NCI-H2196 treated with DMSO at 0.1 percent for 48 hours (cell line): ENCODE data around the gene NAV2.
A peak's percentile ranks its signal among the peaks of the same experiment; 100 is the strongest.

Experiments used
- DNase-seq: peaks from one replicate; lab custom pipeline; 2025; ENCODE audit not compliant: unreplicated experiment; lab: John Stamatoyannopoulos, UW

Gene NAV2

DNA sequence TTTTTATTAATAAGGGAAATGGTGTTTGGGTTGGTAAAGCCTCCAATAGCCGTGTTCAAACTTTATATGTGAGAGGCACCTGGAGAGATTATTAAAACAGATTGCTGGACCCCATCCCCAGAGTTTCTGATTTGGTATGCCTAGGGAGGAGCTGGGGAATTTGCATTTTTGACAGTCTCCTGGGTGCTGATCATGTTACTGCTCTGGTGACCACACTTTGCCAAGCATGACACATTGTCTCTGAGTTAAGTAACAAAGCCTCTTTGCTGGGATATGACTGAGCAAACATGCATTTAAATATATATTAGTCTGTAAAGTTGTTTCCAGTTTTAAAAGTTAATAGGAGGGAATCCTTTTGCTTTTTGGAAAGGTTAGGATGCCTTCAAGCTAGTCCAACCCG lies 140.4 kb downstream of the NAV2 start:
- no peak for DNase-seq

DNA sequence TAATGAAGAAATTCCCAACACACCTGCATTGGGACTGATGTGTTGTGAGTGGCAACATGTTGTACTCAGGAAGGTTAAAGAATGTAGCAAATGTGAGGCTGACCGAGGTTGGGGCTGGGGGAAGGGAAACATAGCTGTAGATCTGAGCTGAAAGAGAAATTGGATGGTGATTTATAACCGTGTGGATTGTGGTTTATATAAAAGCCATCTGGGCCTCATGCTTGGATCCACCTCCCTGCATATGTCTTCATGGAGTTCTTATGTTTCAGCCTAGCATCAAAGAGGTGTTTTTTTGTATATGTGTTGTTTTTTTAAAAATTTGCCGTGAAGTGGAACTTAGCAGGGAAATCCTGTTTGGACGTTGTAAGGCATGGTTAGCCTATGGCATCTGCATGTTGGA lies 141.3 kb downstream of the NAV2 start:
- DNase-seq: no peak

DNA sequence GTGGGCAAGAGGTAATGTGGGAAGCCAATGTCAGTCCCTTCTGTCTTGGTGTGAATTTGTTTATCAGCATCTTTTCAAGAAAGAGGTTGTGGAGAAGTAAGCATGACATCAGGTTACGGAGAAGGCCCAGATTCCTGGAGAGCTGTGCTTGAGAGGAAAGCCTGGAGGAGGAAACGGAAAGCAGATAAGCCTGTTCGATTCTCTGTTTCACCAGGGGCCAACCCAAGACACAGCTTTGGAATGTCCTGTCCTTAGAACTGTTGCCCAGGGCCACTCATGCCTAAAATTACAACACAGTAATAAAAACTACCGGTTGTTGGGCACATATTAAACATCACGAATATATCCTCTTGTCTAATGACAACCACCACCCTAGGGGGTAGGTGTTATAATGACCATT lies 148.5 kb downstream of the NAV2 start:
- no peak for DNase-seq

DNA sequence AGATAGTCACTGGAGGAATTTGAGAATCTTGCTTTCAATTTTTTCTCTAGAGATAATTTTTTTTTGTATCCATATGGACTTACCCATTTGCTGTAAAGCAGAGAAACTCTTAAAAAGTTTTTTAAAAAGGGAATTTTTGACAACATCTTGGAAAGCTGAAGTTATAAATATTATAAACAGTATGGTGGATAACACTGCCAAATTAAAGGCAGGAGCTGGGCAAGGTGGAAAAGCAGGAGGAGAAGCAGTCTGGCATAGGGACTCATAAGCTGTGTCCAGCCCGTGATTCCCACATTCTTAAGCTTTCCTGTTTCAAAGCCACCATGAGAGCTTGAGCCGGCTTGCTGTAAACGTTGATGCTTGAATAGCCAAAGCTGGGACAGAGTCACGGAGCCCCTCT lies 149.5 kb downstream of the NAV2 start:
- no peak for DNase-seq

DNA sequence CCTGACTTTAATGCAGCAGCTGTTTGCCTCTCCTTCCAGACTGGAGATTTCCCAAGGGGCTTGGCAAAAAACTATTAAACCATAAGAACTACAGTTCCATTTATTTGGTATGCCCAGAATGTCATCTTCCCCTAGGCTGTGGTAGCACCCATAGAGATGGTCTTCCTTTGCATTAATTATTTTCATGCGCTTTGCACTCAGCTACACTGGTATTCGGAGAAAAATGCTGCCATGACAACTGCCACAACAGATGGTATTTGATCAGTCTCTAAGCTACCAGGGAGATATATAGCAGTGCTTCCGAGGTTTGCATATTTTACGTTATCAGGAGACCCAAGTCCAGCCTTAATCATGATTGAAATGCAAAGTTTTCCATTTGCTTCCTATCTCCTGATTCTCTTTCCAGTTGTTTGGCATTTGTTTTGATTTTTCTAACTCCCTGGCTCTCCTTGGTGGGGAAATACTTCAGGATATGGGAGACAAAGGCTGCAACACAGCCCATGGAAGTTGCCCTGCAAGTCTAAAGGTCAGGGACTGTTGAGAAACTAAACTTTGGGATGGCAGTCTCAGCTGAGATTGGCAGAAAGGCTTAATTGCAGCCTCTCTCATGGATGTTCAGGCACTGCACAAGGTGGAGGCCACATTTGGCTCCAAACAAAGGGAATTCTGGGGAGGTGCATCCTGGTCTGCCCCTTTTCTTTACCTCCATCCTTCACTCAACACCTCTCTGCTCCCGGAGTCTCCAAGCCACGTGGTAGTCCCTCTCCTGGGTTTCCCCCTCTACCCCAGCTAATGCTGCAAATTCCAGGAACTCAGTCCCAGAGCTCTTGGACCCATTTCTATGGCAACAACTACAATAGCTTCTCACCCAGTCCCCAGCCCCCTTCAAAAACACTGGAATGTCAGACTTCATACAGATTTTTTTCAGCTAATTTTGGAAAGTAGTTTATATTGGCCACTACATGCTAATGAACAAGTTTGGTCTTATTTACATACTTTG lies 151.8 kb downstream of the NAV2 start:
- DNase-seq: no peak

DNA sequence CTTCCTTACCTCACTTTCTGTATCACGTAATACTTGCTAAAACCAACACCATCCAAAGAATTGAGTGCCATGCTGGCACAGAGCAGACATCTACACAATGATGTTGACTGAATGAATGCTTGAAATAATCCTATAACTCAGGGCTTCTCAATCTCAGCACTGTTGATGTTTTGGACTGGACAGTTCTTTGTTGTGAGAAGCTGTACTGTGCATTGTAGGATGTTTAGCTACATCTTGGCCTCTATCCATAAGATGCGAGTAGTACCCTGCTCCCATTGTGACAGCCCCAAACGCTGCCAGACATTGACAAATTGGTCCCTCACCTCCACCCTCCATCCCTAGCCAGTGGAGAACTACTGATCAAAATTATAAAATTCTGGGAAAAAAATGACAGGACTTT lies 153.4 kb downstream of the NAV2 start:
- no peak for DNase-seq

DNA sequence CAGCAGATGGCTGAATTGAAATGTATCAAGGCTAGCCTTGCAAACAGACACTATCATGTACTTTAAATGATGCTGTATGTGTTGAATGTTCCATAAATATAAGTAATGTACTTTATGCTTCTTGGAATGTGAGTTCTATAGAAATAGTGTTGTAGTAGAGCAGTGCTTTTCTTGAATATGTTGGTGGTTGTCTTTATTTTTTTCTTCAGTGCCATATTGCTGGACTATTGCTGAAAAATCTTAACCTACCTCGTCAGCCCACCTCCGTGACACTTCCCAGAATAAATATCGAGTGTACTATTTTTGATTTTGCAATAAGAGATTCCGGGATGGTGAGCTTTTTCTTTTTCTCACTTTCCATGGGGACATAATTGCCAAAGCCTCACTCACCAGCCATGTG lies 153.9 kb downstream of the NAV2 start:
- DNase-seq: no peak

DNA sequence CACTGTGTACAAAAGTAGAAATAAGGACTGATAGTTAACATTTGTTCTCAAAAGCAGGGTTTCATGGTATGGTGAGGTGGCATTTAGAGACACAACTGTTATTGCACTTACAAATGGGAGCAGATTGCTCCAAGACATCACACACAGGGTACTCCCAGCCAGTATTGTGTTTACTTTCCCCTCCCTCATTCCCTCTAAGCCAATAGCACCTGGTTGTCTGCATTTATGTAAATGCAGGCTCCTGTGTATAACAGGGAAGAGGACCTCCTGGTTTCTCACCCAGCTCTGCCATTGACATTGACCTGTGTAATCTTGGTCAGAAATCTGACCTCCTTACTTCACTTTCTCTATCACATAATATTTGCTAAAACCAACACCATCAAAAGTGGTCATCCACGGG lies 154.4 kb downstream of the NAV2 start:
- peak; percentile 31 for DNase-seq

DNA sequence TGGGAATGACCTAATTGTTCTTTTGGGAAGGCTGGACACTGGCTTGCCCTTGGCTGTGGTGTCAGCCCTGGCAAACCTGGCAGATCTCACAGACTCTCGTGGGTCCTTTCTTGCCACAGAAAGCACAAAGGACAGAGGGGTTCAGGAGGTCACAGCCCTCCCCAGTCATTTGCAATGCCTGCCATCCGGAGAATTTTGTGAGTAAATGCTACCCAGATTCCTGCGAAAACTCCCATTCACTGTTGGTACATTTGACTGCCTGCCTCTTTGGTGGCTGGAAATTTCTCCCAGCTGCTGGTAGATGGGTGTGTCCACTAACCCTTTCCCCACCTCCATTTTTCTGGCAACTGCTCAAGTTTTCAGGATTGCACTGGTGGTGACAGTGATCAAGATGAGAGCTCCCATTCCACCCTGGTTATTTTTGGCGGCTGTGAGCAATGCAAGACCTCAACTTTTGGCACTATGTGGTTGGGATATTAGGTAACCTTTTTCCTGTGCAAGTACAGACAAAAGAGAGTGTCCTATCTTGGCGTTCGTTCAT lies 155.7 kb downstream of the NAV2 start:
- DNase-seq: peak; percentile 84

DNA sequence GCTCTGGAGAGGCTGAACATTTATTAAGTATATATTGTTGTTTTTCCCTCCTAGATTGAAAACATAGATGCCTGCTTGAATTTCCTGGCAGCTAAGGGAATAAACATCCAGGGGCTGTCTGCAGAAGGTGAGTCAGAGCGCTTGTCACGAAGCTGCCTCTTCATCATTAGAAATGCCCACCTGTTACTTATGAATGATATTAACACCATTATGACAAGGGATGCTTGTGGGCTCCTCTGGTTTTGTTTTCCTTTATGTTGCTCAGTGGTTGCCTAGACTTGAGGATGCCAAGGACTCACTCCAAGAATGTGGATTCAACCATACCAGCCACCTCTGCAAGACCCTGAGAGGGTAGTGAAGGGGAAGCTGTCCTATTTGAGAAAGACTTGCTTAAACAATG lies 156.2 kb downstream of the NAV2 start:
- DNase-seq: peak; percentile 82

DNA sequence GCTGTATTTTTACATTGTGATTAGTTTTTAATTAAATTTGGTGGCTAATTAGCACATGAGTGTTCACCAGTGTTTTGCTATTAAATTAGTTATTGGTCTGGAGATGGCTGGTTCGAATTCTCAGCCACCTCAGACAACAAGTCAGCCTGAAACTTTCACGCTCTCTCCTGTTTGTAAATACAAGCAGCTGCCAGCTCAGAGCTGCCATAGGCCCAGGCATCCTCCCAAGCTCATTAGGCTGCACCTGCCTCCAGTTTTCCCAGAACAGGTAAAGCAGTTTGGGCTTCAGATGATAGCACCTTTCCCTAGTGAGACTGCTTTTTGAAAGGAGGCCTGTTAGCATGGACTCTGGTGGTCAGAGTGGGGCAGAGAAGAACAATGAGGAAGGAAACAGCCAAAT lies 156.8 kb downstream of the NAV2 start:
- peak; percentile 47 for DNase-seq

DNA sequence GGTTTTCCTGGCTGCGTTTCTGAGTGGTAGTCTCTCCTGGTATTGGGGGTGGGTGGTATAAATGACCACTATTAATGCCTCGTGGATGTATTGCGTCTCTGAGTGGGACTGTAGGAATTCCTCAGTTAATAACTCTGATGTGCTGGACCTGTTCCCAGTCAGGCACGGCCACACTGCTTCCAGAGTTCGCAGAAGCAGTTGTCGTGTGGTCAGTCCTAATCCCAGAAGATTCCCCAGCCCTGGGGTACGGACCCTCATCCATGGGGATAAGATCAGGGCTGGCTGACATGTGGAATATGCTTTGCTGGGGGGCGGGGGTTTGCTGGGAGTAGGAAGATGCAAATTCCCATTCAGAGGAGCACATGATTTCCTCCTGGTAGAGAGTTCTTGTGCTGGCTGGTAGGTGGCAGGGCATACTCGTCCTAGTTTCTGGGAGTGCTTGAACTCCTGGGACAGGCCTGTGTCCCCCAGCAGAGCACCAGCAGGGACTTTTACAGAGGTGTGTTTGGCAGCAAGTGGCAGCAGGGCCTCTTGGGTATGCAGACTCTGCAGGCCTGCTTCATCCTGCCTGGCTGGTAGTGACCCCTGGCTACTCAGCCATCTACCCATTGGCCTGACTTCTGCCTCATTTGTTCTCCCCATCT lies 157.4 kb downstream of the NAV2 start:
- DNase-seq: no peak

DNA sequence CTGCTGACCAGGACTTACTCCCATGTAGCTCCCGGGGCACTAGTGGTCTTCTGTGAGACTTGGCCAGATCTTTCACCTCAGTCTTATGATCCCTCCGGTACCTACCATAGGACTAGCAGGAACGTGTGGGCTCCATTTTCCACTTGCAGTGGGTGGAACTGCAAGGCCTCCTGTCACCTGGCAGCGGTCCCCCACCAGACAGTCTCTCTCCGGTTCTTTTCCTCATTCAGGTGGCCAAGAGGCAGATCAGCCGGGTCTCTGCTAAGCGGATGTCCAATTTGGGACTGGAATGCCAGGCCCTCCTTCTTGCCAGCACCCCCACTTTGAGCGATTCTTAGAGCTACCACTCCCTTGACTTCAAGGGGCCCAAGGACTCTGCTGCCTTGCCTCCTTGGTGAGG lies 158.9 kb downstream of the NAV2 start:
- DNase-seq: no peak

DNA sequence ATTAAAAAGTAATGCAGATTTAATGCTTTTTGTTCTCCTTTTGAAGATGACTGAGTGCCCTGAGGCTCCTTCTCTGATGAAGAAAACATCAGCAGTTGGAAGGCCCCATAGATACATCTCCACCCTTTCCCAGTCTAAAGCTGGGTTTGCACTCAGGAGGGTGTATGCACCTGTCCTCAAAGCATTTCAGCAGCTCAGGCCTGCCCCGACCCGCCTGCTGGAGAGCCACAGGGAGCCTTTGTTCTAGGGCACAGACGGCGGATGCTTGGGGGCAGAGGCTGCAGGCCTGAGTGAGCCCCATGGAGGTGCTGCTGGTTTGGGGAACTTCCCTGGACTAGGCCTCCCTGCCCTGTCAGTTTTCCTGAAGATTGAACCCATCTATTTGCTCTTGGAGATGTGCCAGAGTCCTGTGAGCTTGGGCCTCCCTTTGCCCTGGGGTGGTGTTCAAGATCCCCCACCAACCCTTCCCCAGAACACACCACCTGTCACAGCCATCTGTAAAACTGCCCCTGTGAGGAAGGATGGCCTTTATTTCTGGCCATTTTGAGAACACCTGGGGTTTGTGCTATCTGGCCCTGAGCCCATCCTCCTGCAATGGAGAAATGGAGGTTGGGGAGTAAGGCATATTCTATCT lies 160.0 kb downstream of the NAV2 start:
- peak; percentile 76 for DNase-seq

DNA sequence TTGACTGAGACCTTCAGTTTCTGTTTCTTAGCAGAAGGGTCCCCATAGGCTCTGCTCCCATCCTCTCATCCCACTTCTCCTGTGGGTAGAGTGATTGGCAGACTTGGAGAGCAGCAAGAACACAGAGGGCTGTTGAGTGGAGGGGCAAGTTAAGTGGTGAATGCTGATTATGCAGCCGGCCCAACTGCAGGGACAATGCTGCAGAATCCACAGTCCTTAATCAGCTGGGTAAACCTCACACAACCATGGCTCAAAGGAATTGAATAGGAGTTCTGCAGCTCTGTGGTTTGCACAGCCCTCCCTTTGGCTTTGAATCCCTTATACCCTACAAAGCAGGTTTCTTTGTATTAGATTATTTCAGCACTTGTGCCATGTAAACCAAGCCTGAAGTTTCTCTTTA lies 161.1 kb downstream of the NAV2 start:
- peak; percentile 29 for DNase-seq

DNA sequence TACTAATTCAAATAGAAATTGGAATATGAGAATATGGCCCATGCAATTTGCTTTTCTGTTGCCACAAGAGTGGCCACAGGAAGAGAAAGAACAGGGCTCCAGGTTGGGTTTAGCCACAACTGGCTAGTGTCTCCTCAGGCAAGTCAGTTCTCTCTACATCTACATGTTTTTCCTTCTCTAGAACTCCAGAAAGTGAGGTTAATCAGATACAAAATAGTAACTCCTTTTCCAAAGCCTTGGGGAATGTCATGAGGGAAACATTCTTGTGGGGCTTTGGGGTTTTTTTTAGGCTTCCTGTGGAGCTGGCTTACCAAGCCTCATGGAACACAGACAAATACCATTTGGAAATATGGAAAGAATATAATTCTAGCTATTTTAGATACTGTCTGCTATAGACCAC lies 161.6 kb downstream of the NAV2 start:
- DNase-seq: no peak

DNA sequence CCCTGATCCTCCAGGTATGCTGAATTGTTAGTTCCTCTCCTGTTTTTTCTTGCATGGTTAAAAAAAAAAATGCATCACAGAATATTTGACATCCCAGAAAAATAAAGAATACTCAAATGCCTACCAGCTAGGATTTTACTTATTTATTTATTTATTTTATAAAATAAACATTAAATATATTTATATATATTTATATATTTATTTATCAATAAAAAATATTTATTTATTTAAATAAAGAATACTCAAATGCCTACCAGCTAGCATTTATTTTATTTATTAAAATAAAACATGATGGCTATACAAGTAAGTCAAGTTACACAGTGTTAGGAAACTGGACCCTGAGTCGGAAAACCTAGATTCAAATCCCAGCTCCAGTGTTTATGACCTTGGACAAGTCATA lies 164.1 kb downstream of the NAV2 start:
- no peak for DNase-seq

DNA sequence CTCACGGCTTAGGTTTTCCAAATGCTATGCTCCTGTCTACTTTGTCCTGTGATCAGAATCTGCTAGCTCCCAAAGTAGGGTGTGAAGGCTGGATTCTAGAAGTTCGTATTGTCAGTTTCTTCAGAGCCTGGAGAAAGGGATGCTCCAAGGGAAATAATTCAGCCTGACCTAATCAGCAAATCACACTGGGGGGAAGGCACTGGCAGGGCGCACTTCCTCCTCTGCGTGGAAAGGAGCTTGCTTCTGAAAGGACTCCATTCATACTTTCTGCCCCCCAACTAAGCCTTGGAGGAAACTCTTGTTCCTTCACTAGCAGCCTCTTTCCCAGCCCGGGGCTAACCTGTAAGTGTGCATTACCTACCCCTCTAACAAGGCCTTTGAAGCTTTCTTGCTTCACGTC lies 165.9 kb downstream of the NAV2 start:
- no peak for DNase-seq

DNA sequence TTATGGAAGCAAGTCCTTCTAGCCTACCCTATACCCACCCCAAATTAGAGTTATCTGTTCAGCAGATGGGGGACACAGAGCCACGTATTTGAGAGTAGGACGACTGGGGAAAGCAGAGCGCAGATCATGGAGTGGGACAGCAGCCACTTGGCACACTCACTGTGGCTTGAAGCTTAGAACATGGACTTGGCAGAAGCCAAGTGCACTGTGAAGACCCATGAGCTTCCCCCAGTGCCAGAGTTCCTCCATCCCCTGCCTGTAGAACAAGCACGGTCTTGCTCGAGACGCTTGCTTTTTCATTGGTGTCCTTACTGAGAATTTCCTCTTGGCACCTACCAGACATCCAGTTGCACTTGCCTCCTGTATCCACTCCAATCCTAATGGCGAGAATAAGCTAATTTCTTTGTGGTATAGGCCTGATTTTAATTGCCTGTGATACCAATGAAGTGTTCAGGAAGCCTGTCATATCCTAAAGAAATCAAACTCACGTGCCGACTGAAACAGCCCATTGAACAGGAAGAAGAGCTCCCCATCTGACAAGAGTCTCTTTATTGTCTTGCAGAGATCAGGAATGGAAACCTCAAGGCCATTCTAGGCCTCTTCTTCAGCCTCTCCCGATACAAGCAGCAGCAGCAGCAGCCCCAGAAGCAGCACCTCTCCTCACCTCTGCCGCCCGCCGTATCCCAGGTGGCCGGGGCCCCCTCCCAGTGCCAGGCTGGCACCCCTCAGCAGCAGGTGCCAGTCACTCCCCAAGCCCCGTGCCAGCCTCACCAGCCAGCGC lies 166.9 kb downstream of the NAV2 start:
- DNase-seq: no peak

DNA sequence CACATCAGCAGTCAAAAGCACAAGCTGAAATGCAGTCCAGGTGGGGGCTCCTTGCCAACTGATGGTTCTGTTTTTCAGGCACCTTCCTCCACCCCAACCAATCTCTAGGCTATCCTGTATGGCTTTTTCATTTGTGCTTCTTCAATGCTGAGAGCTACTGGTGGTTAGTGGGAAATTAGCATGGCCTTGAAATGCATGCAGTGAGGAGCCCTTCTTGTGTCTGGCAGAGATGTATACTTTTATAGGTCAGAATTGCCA lies 167.4 kb downstream of the NAV2 start:
- DNase-seq: no peak

DNA sequence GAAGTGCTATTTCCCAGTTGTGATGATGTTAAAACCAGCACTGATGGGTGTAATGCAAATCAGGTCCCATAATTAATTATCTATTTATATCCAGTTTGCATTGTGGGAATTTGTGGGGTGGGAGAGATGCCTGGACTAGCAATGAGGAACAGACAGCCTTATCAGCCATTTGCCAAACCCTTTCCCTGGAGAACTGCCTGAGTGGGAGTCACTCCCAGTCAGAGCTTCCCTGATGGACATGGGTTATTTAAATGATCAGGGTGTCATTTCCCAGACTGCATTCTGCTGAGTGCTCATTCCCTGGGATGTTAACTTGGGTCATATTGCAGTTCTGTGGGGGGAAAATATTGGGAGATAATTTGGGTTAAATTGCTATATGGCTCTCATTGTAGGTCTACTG lies 168.5 kb downstream of the NAV2 start:
- no peak for DNase-seq
